ENCODE results near the gene DNAH2. TPM values are rescaled to one million over a fixed set of nuclear protein-coding genes. Genes with fewer than 3 reads are reported as not detected.

Gene DNAH2
- total RNA-seq, 4 donors from 2014 or later: under 0.01 to 1.4 (median under 0.01) TPM

DNA sequence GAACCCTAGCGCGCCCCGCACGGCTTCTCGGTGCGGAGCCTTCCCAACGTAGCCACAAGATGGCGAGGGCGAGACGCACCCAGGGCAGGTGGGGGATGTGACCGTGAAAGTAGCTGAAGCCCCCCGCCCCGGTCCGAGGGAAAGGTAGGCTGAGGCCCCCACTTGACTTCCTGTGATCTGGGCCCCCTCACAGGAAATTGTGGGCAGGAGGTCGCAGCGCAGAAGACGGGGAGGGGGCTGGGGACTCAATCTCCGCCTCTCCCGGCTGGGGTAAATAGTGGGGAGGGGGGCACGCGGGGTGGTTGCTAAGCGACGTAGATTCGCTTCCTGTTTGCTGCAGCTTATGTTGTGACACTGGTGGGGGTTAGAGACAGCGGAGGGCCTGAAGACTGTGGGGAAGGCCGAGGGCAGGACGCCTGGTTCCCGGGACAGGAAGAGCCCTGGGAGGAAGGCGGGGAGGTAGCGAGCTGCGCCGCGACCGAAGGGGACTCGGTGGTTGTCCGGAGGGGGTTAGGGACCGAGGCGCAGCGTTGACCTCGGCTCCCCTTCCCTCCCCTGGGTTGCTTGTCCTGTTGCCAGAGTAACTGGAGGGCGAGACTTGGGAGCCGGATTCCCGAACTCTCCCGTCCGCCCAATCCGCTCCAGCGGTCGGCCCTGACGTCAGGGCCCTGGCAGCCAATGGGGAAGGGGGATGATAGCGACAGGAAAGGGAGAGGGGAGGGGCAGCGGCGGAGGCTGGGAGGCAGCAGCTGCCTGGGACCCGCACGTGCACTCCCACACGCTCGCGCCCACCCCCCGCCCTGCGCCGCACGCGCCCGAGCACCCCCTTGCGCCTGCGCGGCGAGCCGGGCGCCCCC, 117.6 kb downstream of the DNAH2 start:
- peaks cover 0 to 49% (median 35%) of the 10 kb centered on the region in 4 donors for H3K4me1 ChIP-seq
- TF ChIP-seq, protein P1, sequence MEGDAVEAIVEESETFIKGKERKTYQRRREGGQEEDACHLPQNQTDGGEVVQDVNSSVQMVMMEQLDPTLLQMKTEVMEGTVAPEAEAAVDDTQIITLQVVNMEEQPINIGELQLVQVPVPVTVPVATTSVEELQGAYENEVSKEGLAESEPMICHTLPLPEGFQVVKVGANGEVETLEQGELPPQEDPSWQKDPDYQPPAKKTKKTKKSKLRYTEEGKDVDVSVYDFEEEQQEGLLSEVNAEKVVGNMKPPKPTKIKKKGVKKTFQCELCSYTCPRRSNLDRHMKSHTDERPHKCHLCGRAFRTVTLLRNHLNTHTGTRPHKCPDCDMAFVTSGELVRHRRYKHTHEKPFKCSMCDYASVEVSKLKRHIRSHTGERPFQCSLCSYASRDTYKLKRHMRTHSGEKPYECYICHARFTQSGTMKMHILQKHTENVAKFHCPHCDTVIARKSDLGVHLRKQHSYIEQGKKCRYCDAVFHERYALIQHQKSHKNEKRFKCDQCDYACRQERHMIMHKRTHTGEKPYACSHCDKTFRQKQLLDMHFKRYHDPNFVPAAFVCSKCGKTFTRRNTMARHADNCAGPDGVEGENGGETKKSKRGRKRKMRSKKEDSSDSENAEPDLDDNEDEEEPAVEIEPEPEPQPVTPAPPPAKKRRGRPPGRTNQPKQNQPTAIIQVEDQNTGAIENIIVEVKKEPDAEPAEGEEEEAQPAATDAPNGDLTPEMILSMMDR (IDR thresholded peaks at IDR 0.05): peak; percentile 75 to 91 (median 88)
- TF ChIP-seq EP300 (IDR thresholded peaks at IDR 0.05) (peak; percentile 68 to 89), POLR2A (IDR thresholded peaks at IDR 0.05) (peak; percentile 82 to 86)
- H3K9me3 ChIP-seq: no peaks in the 10 kb centered on the region
- H3K36me3 ChIP-seq: no peaks in the 10 kb centered on the region
- DNase-seq (ENCODE audit: low spot score in 2 of 2): peak; percentile 95
- peak overlapping the region; percentile 96 to 99 (median 98) for H3K27ac ChIP-seq
- peaks cover 0 to 7% of the 10 kb centered on the region in 2 donors for H3K27me3 ChIP-seq
- H3K4me3 ChIP-seq: peak overlapping the region; percentile 65 to 95 (median 75)
- 1% methylated on average over 31 to 52 of the region's 69 CpGs for WGBS, 2 donors

DNA sequence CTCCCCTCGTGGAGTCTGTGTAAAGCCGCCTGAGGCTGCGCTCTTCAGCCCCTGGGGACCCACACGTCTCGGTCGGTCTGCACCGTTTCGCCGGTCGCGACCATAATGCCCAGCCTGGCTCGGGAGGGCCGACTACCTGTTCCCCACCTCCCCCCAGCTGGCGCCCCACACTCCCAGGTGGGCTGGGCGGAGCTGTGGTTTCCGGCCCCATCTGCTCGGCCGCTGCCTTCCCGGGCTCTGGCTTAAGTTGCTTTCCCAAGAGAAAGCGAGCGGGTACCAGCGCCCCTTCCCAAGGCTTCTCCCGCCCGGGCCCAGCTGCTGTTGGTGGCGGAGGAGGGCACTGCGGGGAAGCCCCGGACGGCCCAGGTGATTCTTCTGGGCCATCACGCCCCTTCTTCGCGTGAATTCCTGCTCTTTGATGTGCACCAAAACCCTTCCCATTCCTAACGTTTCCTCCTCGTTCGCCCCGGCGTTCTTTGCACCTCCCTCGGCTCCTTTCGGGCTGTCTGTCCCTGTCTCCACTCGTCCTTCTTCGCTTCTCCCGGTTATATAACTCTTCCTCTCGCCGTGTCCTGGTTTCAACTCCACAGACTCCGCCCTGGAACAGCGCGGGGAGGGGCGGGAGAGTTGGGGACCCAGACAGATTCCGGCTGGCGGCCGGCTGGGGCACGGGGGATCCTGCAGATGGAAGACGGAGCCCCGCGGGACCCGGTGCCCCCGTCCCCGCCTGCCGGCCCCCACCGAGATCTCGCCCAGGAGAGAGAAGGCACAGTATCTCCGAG, 118.5 kb downstream of the DNAH2 start:
- H3K4me3 ChIP-seq: peak overlapping the region; percentile 65 to 86 (median 75)
- TF ChIP-seq POLR2A (IDR thresholded peaks at IDR 0.05): peak in 1 of 2 donors; percentile 58
- TF ChIP-seq, protein P1 (IDR thresholded peaks at IDR 0.05): no peak
- H3K9me3 ChIP-seq: no peaks in the 10 kb centered on the region
- 0 to 1% methylated on average over 44 to 55 of the region's 61 CpGs for WGBS, 2 donors
- no peaks in the 10 kb centered on the region for H3K36me3 ChIP-seq
- DNase-seq (ENCODE audit: low spot score in 2 of 2): peak; percentile 73 to 76
- peaks cover 0 to 57% (median 38%) of the 10 kb centered on the region in 4 donors for H3K4me1 ChIP-seq
- H3K27ac ChIP-seq: peak overlapping the region; percentile 96 to 99 (median 98)
- no peaks in the 10 kb centered on the region for H3K27me3 ChIP-seq

DNA sequence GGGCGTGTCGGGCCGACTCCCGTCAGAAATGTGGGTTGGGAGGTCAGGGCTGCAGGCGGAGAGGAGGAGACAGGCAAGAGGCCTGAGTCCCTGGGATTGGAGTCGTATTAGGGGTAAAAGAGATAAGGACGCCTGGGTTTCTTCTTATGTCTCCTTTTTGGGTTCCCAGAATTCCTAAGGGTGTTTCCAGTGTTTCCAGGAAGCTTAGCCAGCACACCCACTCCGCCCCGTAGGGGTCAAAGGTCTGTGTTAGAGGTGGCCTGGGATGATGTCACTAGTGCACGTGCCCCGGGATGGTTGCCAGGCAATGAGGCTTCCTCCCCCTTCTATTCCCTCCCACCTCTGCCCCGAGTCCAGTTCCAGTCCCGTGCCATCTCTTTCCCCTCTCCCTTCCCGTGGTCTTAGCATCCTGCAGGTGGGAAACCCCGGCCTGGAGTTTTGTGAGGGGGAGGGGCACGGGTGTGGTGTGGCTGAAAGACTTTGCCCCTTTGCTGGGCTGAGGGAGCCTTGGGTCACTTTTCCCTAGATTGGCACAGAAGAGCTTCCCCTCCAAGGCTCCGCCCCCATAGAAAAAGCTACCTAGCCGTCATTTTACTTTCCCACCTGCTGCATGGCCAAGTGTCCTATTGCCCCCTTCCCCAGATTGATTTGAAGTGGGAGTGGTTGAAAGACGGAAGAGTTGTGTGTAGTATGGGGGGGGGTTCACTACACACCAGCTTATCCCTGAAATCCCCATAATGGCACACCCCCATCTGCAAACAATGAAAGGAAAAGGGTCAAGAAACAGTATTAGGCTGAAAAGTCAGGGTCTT, 119.3 kb downstream of the DNAH2 start:
- 1 to 2% methylated on average over 18 to 19 of the region's 19 CpGs for WGBS, 2 donors
- Histone ChIP-seq H3K9me3 (no peaks in the 10 kb centered on the region), H3K4me1 (peaks cover 0 to 62% (median 43%) of the 10 kb centered on the region in 4 donors), H3K4me3 (peak overlapping the region; percentile 65 to 86 (median 75)), H3K27me3 (no peaks in the 10 kb centered on the region), H3K36me3 (no peaks in the 10 kb centered on the region), H3K27ac (peak overlapping the region; percentile 96 to 99 (median 98))
- DNase-seq (ENCODE audit: low spot score in 2 of 2): peak; percentile 94 to 98
- TF ChIP-seq, protein P1 (IDR thresholded peaks at IDR 0.05): peak in 2 of 5 experiments; percentile 61 to 62
- TF ChIP-seq POLR2A (IDR thresholded peaks at IDR 0.05) (peak; percentile 19 to 90), EP300 (IDR thresholded peaks at IDR 0.05) (peak; percentile 93 to 94)

DNA sequence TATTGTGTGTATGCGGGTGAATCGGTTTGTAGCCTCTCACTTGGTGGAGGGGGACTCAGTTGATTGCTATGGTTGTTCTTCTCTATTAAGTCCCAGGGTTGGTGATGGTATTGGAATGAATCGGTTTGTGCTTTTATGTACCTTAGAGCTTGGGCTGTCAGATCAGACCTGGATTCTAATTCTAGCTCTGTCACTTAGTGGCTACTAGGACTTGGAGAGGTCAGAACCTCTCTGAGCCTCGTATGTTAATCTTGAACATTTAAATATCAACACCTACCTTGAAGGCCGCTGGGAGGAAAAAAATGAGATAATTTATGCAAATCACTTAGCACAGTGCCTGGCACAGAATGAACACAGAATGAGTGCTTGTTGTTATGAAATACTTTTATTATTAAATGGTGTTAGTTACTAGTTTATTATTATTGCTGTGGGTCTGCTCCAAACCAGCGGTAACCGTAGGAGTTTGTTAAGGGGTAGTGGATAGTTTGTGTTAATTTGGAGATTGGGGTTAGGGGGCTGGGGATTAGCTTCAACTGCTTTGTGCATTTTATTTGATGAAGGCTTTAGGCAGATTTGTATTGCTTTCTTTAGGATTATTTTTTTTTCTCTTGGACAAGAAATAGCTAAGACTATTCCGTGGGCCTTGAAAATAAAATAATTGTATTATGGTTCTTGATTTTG, 120.0 kb downstream of the DNAH2 start:
- H3K9me3 ChIP-seq: no peaks in the 10 kb centered on the region
- H3K36me3 ChIP-seq: no peaks in the 10 kb centered on the region
- 10 to 15% methylated on average over 8 of the region's 8 CpGs for WGBS, 2 donors
- no peak for DNase-seq (ENCODE audit: low spot score in 2 of 2)
- peak overlapping the region in 2 of 4 donors; percentile 22 to 72 for H3K4me3 ChIP-seq
- TF ChIP-seq, protein P1 (IDR thresholded peaks at IDR 0.05): no peak
- TF ChIP-seq POLR2A (IDR thresholded peaks at IDR 0.05): no peak
- TF ChIP-seq EP300 (IDR thresholded peaks at IDR 0.05): no peak
- H3K27me3 ChIP-seq: no peaks in the 10 kb centered on the region
- peaks cover 0 to 62% (median 43%) of the 10 kb centered on the region in 4 donors for H3K4me1 ChIP-seq
- H3K27ac ChIP-seq: peak overlapping the region; percentile 96 to 99 (median 98)

Data from tibial nerve (tissue), 4 donors.